GM19099 (cell line): Measurements from ENCODE around the gene MEAF6.

Experiments used
- POLR2A ChIP-seq: IDR thresholded peaks from 3 replicates; pipeline ENCODE4 v1.6.1; 2011; ENCODE audit warnings: low read depth; ENCODE audit not compliant: insufficient read length; ENCODE audit errors: extremely low read depth

The MEAF6 gene

DNA sequence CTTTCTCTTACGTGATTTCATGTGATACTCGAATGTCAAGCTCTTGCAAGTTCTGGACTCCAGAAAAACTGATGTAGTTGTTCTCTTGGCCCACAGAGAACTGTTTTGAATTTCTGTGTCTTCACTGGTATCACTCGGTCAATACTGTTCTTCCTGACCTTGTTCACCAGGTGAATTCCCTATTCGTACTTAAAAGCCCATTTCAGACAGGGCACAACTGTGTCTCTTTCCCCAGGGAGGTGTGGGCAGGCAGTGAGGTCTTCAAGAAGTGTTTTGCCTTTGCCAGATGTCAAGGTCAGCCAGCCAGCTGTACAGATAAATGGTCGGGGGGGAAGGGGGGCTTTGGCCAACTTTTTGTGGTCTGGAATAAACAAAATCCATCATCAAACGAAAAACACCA lies 67.7 kb downstream of the MEAF6 start:
- TF ChIP-seq POLR2A, result no peak

DNA sequence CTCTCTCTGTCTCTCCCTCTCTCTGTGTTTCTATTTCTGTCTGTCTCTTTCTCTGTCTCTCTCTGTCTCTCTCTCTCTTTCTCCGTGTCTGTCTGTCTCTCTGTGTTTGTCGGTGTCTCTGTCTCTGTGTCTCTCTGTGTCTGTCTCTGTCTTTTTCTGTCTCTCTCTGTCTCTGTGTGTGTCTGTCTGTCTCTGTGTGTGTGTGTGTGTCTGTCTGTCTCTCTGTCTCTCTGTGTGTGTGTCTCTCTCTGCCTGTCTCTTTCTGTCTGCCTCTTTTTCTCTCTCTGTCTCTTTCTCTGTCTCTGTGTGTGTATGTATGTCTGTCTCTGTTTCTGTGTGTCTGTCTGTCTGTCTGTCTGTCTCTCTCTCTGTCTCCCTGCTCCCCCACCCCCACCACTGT lies 71.9 kb downstream of the MEAF6 start:
- TF ChIP-seq POLR2A, result no peak
